Peyer's patch (tissue), 4 donors: ENCODE results near the gene BEND7.

ENCODE experiments used
- CTCF ChIP-seq, 6 experiments: fragments of 450-650 bp in 4 of 6; fragments of 200-600 bp in 2 of 6; sonication (generic) in 1 of 6; IDR thresholded peaks; one replicate each; pipeline ENCODE4 v1.5.1; 2017 to 2019; ENCODE audit warnings: antibody characterized with exemption in 6 of 6, mild to moderate bottlenecking in 3 of 6, moderate library complexity in 1 of 6
- POLR2A ChIP-seq, 2 donors: fragments of 450-650 bp; IDR thresholded peaks; one replicate each; pipeline ENCODE4 v1.5.1; 2017; ENCODE audit warnings: antibody characterized with exemption in 2 of 2, mild to moderate bottlenecking in 2 of 2, moderate library complexity in 2 of 2

- TF ChIP-seq CTCF (IDR thresholded peaks at IDR 0.05): no peak
- no peak for TF ChIP-seq POLR2A (IDR thresholded peaks at IDR 0.05)
Observed at GRCh38 chr10:13402021-13402420, 126.8 kb downstream of the BEND7 start.
